Endodermal cell (in vitro differentiated cells): ENCODE data around the gene SNAP47. TPM values are rescaled to one million over a fixed set of nuclear protein-coding genes. Genes with fewer than 3 reads are reported as not detected.

ENCODE experiments used
- DNase-seq: peaks from one replicate; pipeline ENCODE4 v3.0.0-alpha.2; 2017
- H3K27ac ChIP-seq: 2 replicates; pipeline ENCODE4 v1.5.1; 2013; ENCODE audit warnings: mild to moderate bottlenecking, low read depth, low read length, moderate library complexity
- H3K27me3 ChIP-seq: 2 replicates; pipeline ENCODE4 v1.6.1; 2013; ENCODE audit warnings: mild to moderate bottlenecking, low read length, moderate library complexity; ENCODE audit not compliant: insufficient read depth, control insufficient read depth, poor library complexity, severe bottlenecking
- H3K36me3 ChIP-seq: 2 replicates; pipeline ENCODE4 v1.7.0; 2013; ENCODE audit warnings: mild to moderate bottlenecking, low read length, moderate library complexity; ENCODE audit not compliant: control insufficient read depth, insufficient read depth
- H3K4me1 ChIP-seq: one replicate; pipeline ENCODE4 v1.7.0; 2013; ENCODE audit warnings: low read length; ENCODE audit not compliant: control insufficient read depth, insufficient read depth
- H3K4me3 ChIP-seq: 2 replicates; pipeline ENCODE4 v1.5.1; 2013; ENCODE audit warnings: mild to moderate bottlenecking, low read length, moderate library complexity
- H3K9ac ChIP-seq: 2 replicates; pipeline ENCODE4 v1.6.1; 2013; ENCODE audit warnings: mild to moderate bottlenecking, low read length, moderate library complexity; ENCODE audit not compliant: poor library complexity, severe bottlenecking; ENCODE audit errors: extremely low read depth
- H3K9me3 ChIP-seq: 2 replicates; pipeline ENCODE4 v1.6.1; 2013; ENCODE audit warnings: mild to moderate bottlenecking, low read length, moderate library complexity; ENCODE audit not compliant: control insufficient read depth
- H3K27ac Mint-ChIP-seq: 2 replicates; pipeline ENCODE4 v1.8.0; 2020; ENCODE audit warnings: mixed read lengths
- H3K27me3 Mint-ChIP-seq: 2 replicates; pipeline ENCODE4 v1.8.0; 2021; ENCODE audit warnings: mild to moderate bottlenecking, mixed read lengths; ENCODE audit not compliant: insufficient read depth
- H3K36me3 Mint-ChIP-seq: 2 replicates; pipeline ENCODE4 v1.8.0; 2020; ENCODE audit warnings: low read depth, mixed read lengths
- H3K4me1 Mint-ChIP-seq: 2 replicates; pipeline ENCODE4 v1.8.0; 2020; ENCODE audit warnings: mixed read lengths
- H3K4me3 Mint-ChIP-seq: 2 replicates; pipeline ENCODE4 v1.8.0; 2020; ENCODE audit warnings: mild to moderate bottlenecking, moderate library complexity, mixed read lengths
- H3K9me3 Mint-ChIP-seq: 2 replicates; pipeline ENCODE4 v1.8.0; 2020; ENCODE audit warnings: mild to moderate bottlenecking, mixed read lengths
- WGBS, 2 experiments: methylation state at CpG; one replicate each; pipeline versions ENCODE4 v1.1.5 to v1.1.7; 2013; ENCODE audit warnings: missing lambda C conversion rate in 2 of 2, mixed read lengths in 1 of 2; ENCODE audit not compliant: insufficient coverage in 1 of 2, insufficient read length in 1 of 2; 5-methylcytosine and 5-hydroxymethylcytosine counted together
- total RNA-seq, 2 donors: library from RNA; stranded (reverse); fragmentation: NEBNext Ultra II Directional in 1 of 2; extraction: Animal tissue kit (Norgen Biotek cat#: 25700) in 1 of 2; gene quantifications; 2 replicates in 1 of 2; 3 replicates in 1 of 2; pipeline ENCODE4 v1.2.1, GENCODE V29; 2021
- TF ChIP-seq, protein P1 (sequence below): fragments of 200-600 bp; sonication (generic); conservative IDR thresholded peaks from 2 replicates; pipeline ENCODE4 v1.5.0; 2021; ENCODE audit warnings: antibody characterized with exemption, mild to moderate bottlenecking

Gene SNAP47
- total RNA-seq, 2 donors from 2014 or later: 42.5 to 46.6 TPM

DNA sequence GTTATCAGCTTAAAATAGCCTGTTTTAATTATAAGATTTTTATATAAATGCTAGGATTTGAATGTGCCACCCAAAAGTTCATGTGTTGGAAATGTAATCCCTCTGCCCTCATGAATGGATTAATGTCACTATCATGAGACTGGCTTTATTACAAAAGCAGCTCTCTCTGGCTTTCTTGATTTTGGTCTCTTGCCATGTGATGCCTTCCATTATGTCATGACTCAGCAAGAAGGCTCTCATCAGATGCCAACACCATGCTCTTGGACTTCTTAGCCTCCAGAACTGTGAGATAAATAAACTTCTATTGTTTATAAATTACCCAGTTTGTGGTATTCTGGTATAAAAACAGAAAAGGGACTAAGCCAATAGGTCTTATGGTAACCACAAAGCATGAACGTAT lies 73.3 kb downstream of the SNAP47 start:
- peaks cover 22% of the 10 kb centered on the region for H3K9me3 Mint-ChIP-seq
- no peaks in the 10 kb centered on the region for H3K4me1 Mint-ChIP-seq
- no peak overlapping the region for H3K27ac ChIP-seq

DNA sequence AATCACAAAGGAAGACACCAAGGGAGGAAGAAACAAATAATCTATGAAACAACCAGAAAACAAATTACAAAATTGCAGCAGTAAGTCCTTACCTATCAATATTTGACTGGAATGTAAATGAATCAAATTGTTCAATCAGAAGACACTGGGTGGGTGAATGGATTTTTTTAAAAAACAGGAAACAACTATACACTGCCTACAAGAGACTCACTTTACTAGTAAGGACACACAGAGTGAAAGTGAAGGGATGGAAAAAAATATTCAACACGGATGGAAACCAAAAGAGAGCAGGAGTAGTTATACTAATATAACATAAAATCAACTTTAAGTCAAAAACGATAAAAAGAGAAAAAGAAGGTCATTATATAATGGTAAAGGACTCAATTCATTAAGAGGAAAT lies 73.8 kb downstream of the SNAP47 start:
- no CpG with 5 or more reads among the region's 2 CpGs for WGBS, 2 experiments
- H3K27ac ChIP-seq: no peak overlapping the region
- H3K9me3 ChIP-seq: peaks cover 9% of the 10 kb centered on the region
- Mint-ChIP-seq H3K27ac (no peak overlapping the region), H3K27me3 (peaks cover 7% of the 10 kb centered on the region), H3K9me3 (peaks cover 27% of the 10 kb centered on the region), H3K4me1 (no peaks in the 10 kb centered on the region), H3K36me3 (no peaks in the 10 kb centered on the region), H3K4me3 (no peak overlapping the region)
- H3K27me3 ChIP-seq: peaks cover 8% of the 10 kb centered on the region
- no peak overlapping the region for H3K4me3 ChIP-seq
- TF ChIP-seq, protein P1, sequence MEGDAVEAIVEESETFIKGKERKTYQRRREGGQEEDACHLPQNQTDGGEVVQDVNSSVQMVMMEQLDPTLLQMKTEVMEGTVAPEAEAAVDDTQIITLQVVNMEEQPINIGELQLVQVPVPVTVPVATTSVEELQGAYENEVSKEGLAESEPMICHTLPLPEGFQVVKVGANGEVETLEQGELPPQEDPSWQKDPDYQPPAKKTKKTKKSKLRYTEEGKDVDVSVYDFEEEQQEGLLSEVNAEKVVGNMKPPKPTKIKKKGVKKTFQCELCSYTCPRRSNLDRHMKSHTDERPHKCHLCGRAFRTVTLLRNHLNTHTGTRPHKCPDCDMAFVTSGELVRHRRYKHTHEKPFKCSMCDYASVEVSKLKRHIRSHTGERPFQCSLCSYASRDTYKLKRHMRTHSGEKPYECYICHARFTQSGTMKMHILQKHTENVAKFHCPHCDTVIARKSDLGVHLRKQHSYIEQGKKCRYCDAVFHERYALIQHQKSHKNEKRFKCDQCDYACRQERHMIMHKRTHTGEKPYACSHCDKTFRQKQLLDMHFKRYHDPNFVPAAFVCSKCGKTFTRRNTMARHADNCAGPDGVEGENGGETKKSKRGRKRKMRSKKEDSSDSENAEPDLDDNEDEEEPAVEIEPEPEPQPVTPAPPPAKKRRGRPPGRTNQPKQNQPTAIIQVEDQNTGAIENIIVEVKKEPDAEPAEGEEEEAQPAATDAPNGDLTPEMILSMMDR: no peak
- no peak for DNase-seq
- H3K9ac ChIP-seq: no peak overlapping the region
- H3K4me1 ChIP-seq: no peaks in the 10 kb centered on the region
- no peaks in the 10 kb centered on the region for H3K36me3 ChIP-seq

More for the DNA sequence above, 73.3 kb downstream of the SNAP47 start:
- Histone ChIP-seq H3K4me1 (no peaks in the 10 kb centered on the region), H3K9me3 (peaks cover 5% of the 10 kb centered on the region), H3K4me3 (no peak overlapping the region), H3K36me3 (no peaks in the 10 kb centered on the region), H3K27me3 (peaks cover 8% of the 10 kb centered on the region), H3K9ac (no peak overlapping the region)
- H3K36me3 Mint-ChIP-seq: no peaks in the 10 kb centered on the region
- no peak for DNase-seq
- H3K27me3 Mint-ChIP-seq: peaks cover 8% of the 10 kb centered on the region
- WGBS, 2 experiments: 100% methylated on average over 1 of the region's 1 CpG; no CpG with 5 or more reads in 1 of the 2 experiments
- TF ChIP-seq, protein P1: no peak
- H3K4me3 Mint-ChIP-seq: no peak overlapping the region
- H3K27ac Mint-ChIP-seq: no peak overlapping the region

DNA sequence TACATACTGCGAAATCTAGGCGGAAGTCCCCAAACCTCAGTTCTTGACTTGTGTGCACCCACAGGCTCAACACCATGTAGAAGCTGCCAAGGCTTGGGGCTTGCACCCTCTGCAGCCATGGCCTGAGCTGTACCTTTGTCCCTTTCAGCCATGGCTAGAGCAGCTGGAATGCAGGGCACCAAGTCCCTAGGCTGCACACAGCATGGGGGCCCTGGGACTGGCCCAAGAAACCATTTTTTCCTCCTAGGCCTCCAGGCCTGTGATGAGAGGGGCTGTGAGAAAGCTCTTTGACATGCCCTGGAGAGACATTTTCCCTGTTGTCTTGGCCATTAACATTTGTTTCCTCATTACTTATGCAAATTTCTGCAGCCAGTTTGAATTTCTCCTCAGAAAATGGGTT lies 78.7 kb downstream of the SNAP47 start:
- no peak for DNase-seq
- H3K27ac Mint-ChIP-seq: no peak overlapping the region
- Histone ChIP-seq H3K27ac (no peak overlapping the region), H3K4me3 (no peak overlapping the region), H3K9ac (no peak overlapping the region), H3K27me3 (no peaks in the 10 kb centered on the region), H3K36me3 (no peaks in the 10 kb centered on the region), H3K9me3 (peaks cover 14% of the 10 kb centered on the region), H3K4me1 (no peaks in the 10 kb centered on the region)
- H3K36me3 Mint-ChIP-seq: no peaks in the 10 kb centered on the region
- H3K4me1 Mint-ChIP-seq: no peaks in the 10 kb centered on the region
- no peaks in the 10 kb centered on the region for H3K27me3 Mint-ChIP-seq
- TF ChIP-seq, protein P1: no peak
- WGBS, 2 experiments: 98 to 100% methylated on average over 2 of the region's 2 CpGs
- peaks cover 51% of the 10 kb centered on the region for H3K9me3 Mint-ChIP-seq
- no peak overlapping the region for H3K4me3 Mint-ChIP-seq
